ENCODE measurements around the gene CDC5L.
A peak's percentile ranks its signal among the peaks of the same experiment; 100 is the strongest.

The CDC5L gene

GRCh38 chr6:44456070-44456965 lies 68.8 kb downstream of the CDC5L start:
- DNase-seq, result peak; percentile 9

- DNase-seq, result no peak
These were observed 69.4 kb downstream of the CDC5L start for GRCh38 chr6:44456966-44457292.

GRCh38 chr6:44457596-44457995 lies 70.1 kb downstream of the CDC5L start:
- no peak for DNase-seq

- no peak for DNase-seq
These were observed 71.0 kb downstream of the CDC5L start for GRCh38 chr6:44458551-44458950.

- DNase-seq, result no peak
These were observed 74.8 kb downstream of the CDC5L start for GRCh38 chr6:44462335-44462734.

GRCh38 chr6:44462797-44463727 lies 75.6 kb downstream of the CDC5L start:
- no peak for DNase-seq

- DNase-seq, result no peak
These were observed 76.4 kb downstream of the CDC5L start for GRCh38 chr6:44463728-44464450.

- no peak for DNase-seq
These were observed 77.2 kb downstream of the CDC5L start for GRCh38 chr6:44464527-44465310.

- DNase-seq, result no peak
These were observed 79.4 kb downstream of the CDC5L start for GRCh38 chr6:44466955-44467354.

- no peak for DNase-seq
These were observed 81.3 kb downstream of the CDC5L start for GRCh38 chr6:44468835-44469234.

GRCh38 chr6:44470115-44470464 lies 82.6 kb downstream of the CDC5L start:
- peak; percentile 79 for DNase-seq

- DNase-seq, result no peak
These were observed 83.2 kb downstream of the CDC5L start for GRCh38 chr6:44470746-44471145.

- DNase-seq, result no peak
These were observed 83.9 kb downstream of the CDC5L start for GRCh38 chr6:44471271-44471981.

- DNase-seq, result no peak
These were observed 84.9 kb downstream of the CDC5L start for GRCh38 chr6:44472250-44472945.

- DNase-seq, result no peak
These were observed 86.1 kb downstream of the CDC5L start for GRCh38 chr6:44473393-44474189.

GRCh38 chr6:44474190-44474631 lies 86.7 kb downstream of the CDC5L start:
- DNase-seq, result no peak

- no peak for DNase-seq
These were observed 87.1 kb downstream of the CDC5L start for GRCh38 chr6:44474643-44475042.

- DNase-seq, result no peak
These were observed 87.9 kb downstream of the CDC5L start for GRCh38 chr6:44475417-44475778.

GRCh38 chr6:44475779-44476434 lies 88.4 kb downstream of the CDC5L start:
- DNase-seq, result peak; percentile 6

- no peak for DNase-seq
These were observed 89.3 kb downstream of the CDC5L start for GRCh38 chr6:44476849-44477248.
